Islet precursor cell (in vitro differentiated cells): ENCODE data around the gene ZMYM2.

ENCODE experiments used
- DNase-seq: peaks from one replicate; pipeline ENCODE4 v3.0.0-alpha.2; 2018

The ZMYM2 gene

DNA sequence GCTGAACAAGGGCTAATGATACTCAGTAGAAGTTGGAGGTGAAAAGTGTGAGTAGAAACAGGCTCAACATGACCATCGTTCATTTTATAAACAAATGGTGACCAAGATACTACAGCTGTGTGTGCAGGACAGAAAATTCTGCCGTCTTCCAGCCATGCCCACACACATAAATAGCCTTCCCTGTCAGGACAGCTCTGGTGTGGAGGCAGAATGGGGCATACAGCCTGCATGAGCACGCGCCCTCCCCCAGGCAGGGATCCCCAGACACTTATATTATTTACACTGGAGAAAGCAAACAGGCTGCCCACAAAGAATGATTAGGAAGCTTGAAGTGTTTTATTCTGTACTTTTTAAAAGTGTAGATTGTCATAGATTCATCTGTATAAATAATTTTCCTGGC is 182.0 kb downstream of the ZMYM2 start:
- no peak for DNase-seq
